Measurements from ENCODE around the gene XYLT1. TPM values are rescaled to one million over a fixed set of nuclear protein-coding genes. Genes with fewer than 3 reads are reported as not detected.

XYLT1 gene
- total and polyA plus RNA-seq, 2 of the 8 experiments (the other 6 are each of a cell fraction or from before 2014, with no cell fraction given): 6.6 to 25.4 TPM

GRCh38 chr16:17518441-17518840 lies 47.7 kb upstream of the XYLT1 start (continued):
- TF ChIP-seq BCL11A (IDR thresholded peaks at IDR 0.05; ENCODE audit: low read depth in 2 of 2, low read length in 2 of 2) (no peak), CHD1 (IDR thresholded peaks at IDR 0.05; ENCODE audit: low read depth, low read length) (no peak)

Data from H1 (cell line).